Measurements from ENCODE around the gene TAMM41.
"Not testable (repeated sequence)": the region's sequence is repeated elsewhere in the genome, so short reads cannot be mapped to it uniquely, and the experiment has no call there.

TAMM41 gene

GRCh38 chr3:11759996-11760395 lies 86.7 kb downstream of the TAMM41 start:
- no peak for DNase-seq

- DNase-seq = no peak
Observed at GRCh38 chr3:11757929-11758328, 88.8 kb downstream of the TAMM41 start.

- no peak for DNase-seq
Observed at GRCh38 chr3:11757441-11757875, 89.2 kb downstream of the TAMM41 start.

- DNase-seq = no peak
Observed at GRCh38 chr3:11755276-11755675, 91.4 kb downstream of the TAMM41 start.

- not testable (repeated sequence) for DNase-seq
Observed at GRCh38 chr3:11752254-11752653, 94.4 kb downstream of the TAMM41 start.

GRCh38 chr3:11748306-11748705 lies 98.4 kb downstream of the TAMM41 start:
- not testable (repeated sequence) for DNase-seq

Data from NCI-H1092 treated with DMSO at 0.1 percent for 48 hours (cell line).